Right cardiac atrium (tissue), 5 donors: Measurements from ENCODE around the gene LEMD3. TPM values are rescaled to one million over a fixed set of nuclear protein-coding genes. Genes with fewer than 3 reads are reported as not detected.

Experiments
- ATAC-seq, 2 donors: fragments of 200-7000 bp; cut with Tn5 transposase; one replicate each; pipeline versions ENCODE4 v1.8.0 to v1.9.1; 2020; ENCODE audit warnings: moderate library complexity in 2 of 2, mild to moderate bottlenecking in 1 of 2
- DNase-seq, 3 donors: peaks; one replicate each; pipeline ENCODE4 v3.0.0-alpha.2; 2020
- H3K27ac ChIP-seq: one replicate; pipeline ENCODE4 v1.5.1; 2013; ENCODE audit warnings: mild to moderate bottlenecking, low read length, control low read depth, moderate library complexity
- H3K27me3 ChIP-seq: one replicate; pipeline ENCODE4 v1.6.1; 2013; ENCODE audit not compliant: control insufficient read depth, insufficient read depth
- H3K4me1 ChIP-seq: one replicate; pipeline ENCODE4 v1.6.1; 2013; ENCODE audit warnings: low read length; ENCODE audit not compliant: control insufficient read depth, insufficient read depth
- H3K4me3 ChIP-seq: one replicate; pipeline ENCODE4 v1.5.1; 2013; ENCODE audit warnings: low read length, control low read depth
- H3K9me3 ChIP-seq: one replicate; pipeline ENCODE4 v1.6.1; 2013; ENCODE audit warnings: low read length; ENCODE audit not compliant: control insufficient read depth
- WGBS: extraction: QIAGEN DNeasy Blood & Tissue Kit; methylation state at CpG from one replicate; pipeline ENCODE4 v1.1.7; 2013; 5-methylcytosine and 5-hydroxymethylcytosine counted together
- intact Hi-C, 4 donors: fragments of 100-400 bp; cut with DNase I; formaldehyde crosslinking; loops; one replicate each; pipeline versions ENCODE4 v1.11.0 to v1.14.0; 2022 to 2023
- polyA plus RNA-seq: library from polyadenylated mRNA; stranded (reverse); fragments of 200-250 nt; gene quantifications from one replicate; pipeline ENCODE4 v1.2.3, GENCODE V29; 2013
- total RNA-seq, 4 donors: library from RNA; stranded (reverse); fragmentation: NEBNext Ultra II Directional; extraction: Animal tissue kit (Norgen Biotek cat#: 25700); gene quantifications; one replicate each; pipeline ENCODE4 v1.2.1, GENCODE V29; 2021
- donor health status: healthy with polysubstance abuse.
- donor health status: DM: no; HTN: yes; CAD: no.
- donor health status: DM: no; HTN: no; CAD: no.
- donor health status: DM: no; HTN: yes; CAD: no; lungs with severe emphysema.
- donor health status: DM: yes; HTN: yes; CAD: no.

LEMD3 gene
- total and polyA plus RNA-seq, 5 donors: 6.0 to 18.4 (median 15.7) TPM

DNA sequence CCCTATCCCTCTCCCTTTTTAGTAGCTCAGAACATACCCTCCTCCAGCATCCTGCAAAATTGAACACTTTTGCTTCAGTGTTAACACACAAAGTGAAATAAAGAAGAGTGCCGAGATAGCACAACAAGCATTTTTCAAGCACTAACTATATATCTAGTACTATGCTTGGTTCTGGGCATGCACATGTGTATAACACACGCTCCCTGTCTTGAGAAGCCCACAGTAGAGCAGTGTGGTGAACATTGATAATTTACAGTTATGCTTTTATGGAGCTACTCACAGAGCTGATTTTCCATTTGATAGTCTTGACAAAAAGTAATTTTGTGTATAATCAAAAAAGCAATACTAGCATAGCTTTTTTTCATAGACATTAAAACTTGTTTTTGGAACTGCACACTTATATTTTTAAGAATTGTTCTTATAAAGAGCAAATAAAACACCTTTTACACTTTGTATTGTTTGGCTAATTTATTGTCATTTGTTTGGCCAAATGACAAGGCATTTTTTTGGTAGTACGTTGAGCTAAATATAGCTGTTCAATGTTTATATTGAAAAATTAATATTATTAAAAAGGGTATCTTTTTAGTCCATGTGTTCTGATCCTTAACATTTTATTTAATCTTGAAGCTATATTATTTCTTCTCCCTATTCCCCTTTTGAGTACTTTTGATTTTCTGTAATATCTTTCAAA, 39.7 kb downstream of the LEMD3 start:
- DNase-seq (no peak), ATAC-seq (no peak)
- 58% methylated on average over 3 of the region's 3 CpGs for WGBS
- intact Hi-C loops: no loop called here
- Histone ChIP-seq H3K27me3 (no peaks in the 10 kb centered on the region), H3K4me1 (no peaks in the 10 kb centered on the region), H3K9me3 (no peaks in the 10 kb centered on the region), H3K4me3 (no peak overlapping the region), H3K27ac (no peak overlapping the region)

- WGBS: 29% methylated on average over 2 of the region's 2 CpGs
- Histone ChIP-seq H3K4me1 (no peaks in the 10 kb centered on the region), H3K27me3 (no peaks in the 10 kb centered on the region), H3K9me3 (no peaks in the 10 kb centered on the region), H3K27ac (no peak overlapping the region), H3K4me3 (no peak overlapping the region)
- ATAC-seq (peak in 1 of 2 donors; percentile 31), DNase-seq (no peak)
- intact Hi-C loops: no loop called here
Observed at GRCh38 chr12:65209655-65210043, 40.3 kb downstream of the LEMD3 start.

- H3K27me3 ChIP-seq: no peaks in the 10 kb centered on the region
- ATAC-seq: no peak
- DNase-seq: no peak
- intact Hi-C loops: no loop called here
- H3K4me1 ChIP-seq: no peaks in the 10 kb centered on the region
- no peaks in the 10 kb centered on the region for H3K9me3 ChIP-seq
- H3K4me3 ChIP-seq: no peak overlapping the region
- H3K27ac ChIP-seq: no peak overlapping the region
Observed at GRCh38 chr12:65217086-65217485, 47.7 kb downstream of the LEMD3 start.

DNA sequence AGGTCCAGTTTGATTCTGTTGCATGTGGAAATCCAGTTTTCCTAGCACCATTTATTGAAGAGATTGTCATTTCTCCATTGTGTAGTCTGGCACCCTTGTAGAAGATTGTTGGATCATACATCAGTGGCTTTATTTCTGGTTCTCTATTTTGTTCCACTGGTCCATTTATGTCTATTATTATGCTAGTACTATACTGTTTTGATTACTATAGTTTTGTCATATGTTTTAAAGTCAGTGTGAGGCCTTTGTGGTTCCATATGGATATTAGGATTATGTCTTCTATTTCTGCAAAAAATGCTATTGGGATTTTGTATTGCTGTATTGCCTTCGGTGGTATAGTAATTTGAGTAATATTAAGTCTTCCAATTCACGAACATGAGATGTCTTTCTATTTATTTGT, 51.4 kb downstream of the LEMD3 start:
- Histone ChIP-seq H3K4me1 (no peaks in the 10 kb centered on the region), H3K4me3 (no peak overlapping the region), H3K27ac (no peak overlapping the region), H3K27me3 (no peaks in the 10 kb centered on the region), H3K9me3 (no peaks in the 10 kb centered on the region)
- intact Hi-C loops: no loop called here
- ATAC-seq (no peak), DNase-seq (no peak)
- 98% methylated on average over 2 of the region's 2 CpGs for WGBS

- H3K4me3 ChIP-seq: no peak overlapping the region
- intact Hi-C loops: no loop called here
- ATAC-seq (no peak), DNase-seq (no peak)
- 89% methylated on average over 1 of the region's 1 CpG for WGBS
- no peaks in the 10 kb centered on the region for H3K4me1 ChIP-seq
- no peaks in the 10 kb centered on the region for H3K27me3 ChIP-seq
- H3K27ac ChIP-seq: no peak overlapping the region
- no peaks in the 10 kb centered on the region for H3K9me3 ChIP-seq
Observed at GRCh38 chr12:65229441-65229840, 60.1 kb downstream of the LEMD3 start.

DNA sequence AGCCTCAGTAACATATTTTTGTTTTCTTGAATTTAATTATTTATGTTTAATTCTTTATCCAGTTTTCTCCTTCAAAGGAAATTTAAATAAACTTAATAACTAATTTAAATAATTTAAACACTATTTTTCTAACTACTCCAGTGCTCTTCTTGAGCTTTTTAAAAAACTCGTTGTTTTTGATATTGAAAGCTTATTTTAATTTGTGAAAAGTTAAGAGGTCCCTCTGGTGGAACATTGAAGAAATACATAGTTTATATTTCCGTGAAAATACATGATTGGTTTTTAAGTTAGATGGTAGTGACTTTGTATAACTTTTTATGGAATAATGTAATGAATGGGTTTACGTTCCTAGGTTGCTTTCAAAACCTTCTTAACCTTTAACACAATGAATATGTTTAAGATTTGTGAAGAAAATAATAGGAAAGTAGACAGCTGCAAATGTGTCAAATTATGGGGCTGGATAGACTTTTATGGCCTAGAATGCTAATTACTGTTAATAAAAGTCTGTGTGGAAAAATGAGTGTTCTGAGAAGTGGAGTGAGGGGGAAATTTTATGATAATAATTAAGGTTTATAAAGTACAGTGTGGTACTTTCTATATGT, 63.2 kb downstream of the LEMD3 start:
- ATAC-seq (no peak), DNase-seq (no peak)
- 15% methylated on average over 3 of the region's 3 CpGs for WGBS
- Histone ChIP-seq H3K4me3 (no peak overlapping the region), H3K9me3 (no peaks in the 10 kb centered on the region), H3K27me3 (no peaks in the 10 kb centered on the region), H3K27ac (no peak overlapping the region), H3K4me1 (no peaks in the 10 kb centered on the region)
- intact Hi-C loops: loop anchor here in 3 of 4 donors (5.0 to 10.0 kb wide), 2 partner anchors 338 to 340 kb away; no protein-coding TSS in a partner anchor

DNA sequence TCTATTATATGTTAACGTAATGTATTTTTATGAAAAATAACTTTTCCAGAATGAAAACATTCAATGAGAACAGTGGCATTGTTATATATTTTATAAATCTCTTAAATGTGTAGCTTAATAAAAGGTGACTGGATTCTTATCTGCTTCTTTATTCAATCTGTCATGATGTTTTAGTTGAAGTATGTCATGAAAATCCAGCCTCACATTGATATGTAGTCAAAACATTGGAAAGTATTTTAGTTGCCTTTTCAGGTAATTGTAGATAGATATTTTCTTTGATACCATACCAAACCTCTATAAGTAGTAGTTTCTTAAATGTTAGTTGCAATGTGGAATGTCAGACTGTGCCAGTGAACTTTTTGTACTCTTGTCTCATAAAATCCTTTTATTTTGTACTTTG, 67.8 kb downstream of the LEMD3 start:
- DNase-seq: no peak
- H3K27ac ChIP-seq: no peak overlapping the region
- intact Hi-C loops: loop anchor here in 1 of 4 donors (10.0 kb wide), 1 partner anchor 342 kb away; no protein-coding TSS in a partner anchor
- H3K4me1 ChIP-seq: no peaks in the 10 kb centered on the region
- WGBS: 95% methylated on average over 1 of the region's 1 CpG
- no peaks in the 10 kb centered on the region for H3K27me3 ChIP-seq
- H3K4me3 ChIP-seq: no peak overlapping the region
- H3K9me3 ChIP-seq: no peaks in the 10 kb centered on the region
- no peak for ATAC-seq

- intact Hi-C loops: loop anchor here in 1 of 4 donors (10.0 kb wide), 1 partner anchor 344 kb away; no protein-coding TSS in a partner anchor
- H3K27ac ChIP-seq: no peak overlapping the region
- ATAC-seq (no peak), DNase-seq (no peak)
- H3K9me3 ChIP-seq: no peaks in the 10 kb centered on the region
- H3K4me1 ChIP-seq: no peaks in the 10 kb centered on the region
- no peak overlapping the region for H3K4me3 ChIP-seq
- 87% methylated on average over 3 of the region's 3 CpGs for WGBS
- H3K27me3 ChIP-seq: no peaks in the 10 kb centered on the region
Observed at GRCh38 chr12:65238609-65239008, 69.2 kb downstream of the LEMD3 start.

- H3K4me1 ChIP-seq: no peaks in the 10 kb centered on the region
- H3K27me3 ChIP-seq: no peaks in the 10 kb centered on the region
- H3K4me3 ChIP-seq: no peak overlapping the region
- no peak overlapping the region for H3K27ac ChIP-seq
- intact Hi-C loops: no loop called here
- H3K9me3 ChIP-seq: no peaks in the 10 kb centered on the region
- DNase-seq (no peak), ATAC-seq (no peak)
- WGBS: 96% methylated on average over 2 of the region's 2 CpGs
Observed at GRCh38 chr12:65248656-65249633, 79.6 kb downstream of the LEMD3 start.

GRCh38 chr12:65252515-65252914, 83.1 kb downstream of the LEMD3 start:
- no peaks in the 10 kb centered on the region for H3K4me1 ChIP-seq
- intact Hi-C loops: no loop called here
- no peak for DNase-seq

DNA sequence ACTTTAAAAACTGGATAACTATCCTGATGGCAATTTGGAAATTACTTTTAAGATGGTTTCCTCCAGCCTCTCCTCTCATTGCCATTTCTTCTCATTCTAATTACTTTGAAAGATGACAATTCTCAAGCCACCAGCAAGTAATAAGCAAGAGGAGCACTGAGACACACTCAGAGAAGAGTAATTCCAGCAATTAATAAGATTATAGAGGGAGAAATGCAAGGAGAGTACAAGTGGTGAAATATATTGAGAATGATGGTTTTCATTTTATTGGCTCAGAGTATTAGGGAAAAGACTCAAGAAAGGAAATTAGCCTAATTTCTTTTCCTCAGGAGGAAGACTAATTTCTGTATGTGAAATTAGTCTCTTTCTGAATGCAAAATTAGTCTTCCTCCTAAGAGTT, 88.6 kb downstream of the LEMD3 start:
- no peak for DNase-seq
- intact Hi-C loops: no loop called here
- H3K27ac ChIP-seq: no peak overlapping the region
- H3K4me3 ChIP-seq: no peak overlapping the region
- H3K4me1 ChIP-seq: no peaks in the 10 kb centered on the region
- H3K27me3 ChIP-seq: no peaks in the 10 kb centered on the region
- no peaks in the 10 kb centered on the region for H3K9me3 ChIP-seq
- no peak for ATAC-seq

More at GRCh38 chr12:65252515-65252914, 83.1 kb downstream of the LEMD3 start:
- Histone ChIP-seq H3K4me3 (no peak overlapping the region), H3K27me3 (no peaks in the 10 kb centered on the region), H3K27ac (no peak overlapping the region), H3K9me3 (no peaks in the 10 kb centered on the region)
- ATAC-seq: no peak
- 76% methylated on average over 1 of the region's 1 CpG for WGBS
